T47D (cell line): Measurements from ENCODE around the gene SHPK.

Experiments
- DNase-seq, 2 experiments: peaks; one replicate each; pipeline versions ENCODE4 v3.0.0 to v3.0.0-alpha.2; 2011 to 2012; ENCODE audit warnings: low read depth in 1 of 2, low spot score in 1 of 2
- JUND ChIP-seq: IDR thresholded peaks from 2 replicates; pipeline ENCODE4 v1.6.1; 2012; ENCODE audit warnings: low read depth
- in situ Hi-C: cut with HindIII; loops from 2 replicates; pipeline ENCODE4 v1.10.0; 2016; ENCODE audit warnings: low sequenced_read_pairs, low pct_unique_long_range_greater_than_20kb

SHPK gene

GRCh38 chr17:3610523-3610922 is 25.5 kb downstream of the SHPK start:
- DNase-seq: no peak
- in situ Hi-C loops: no loop called here
- TF ChIP-seq JUND: no peak

- TF ChIP-seq JUND: no peak
- DNase-seq: no peak
- in situ Hi-C loops: no loop called here
Observed at GRCh38 chr17:3609689-3610088, 26.4 kb downstream of the SHPK start.

GRCh38 chr17:3603870-3604259 is 32.2 kb downstream of the SHPK start:
- in situ Hi-C loops: no loop called here
- no peak for DNase-seq
- no peak for TF ChIP-seq JUND

GRCh38 chr17:3603119-3603869 is 32.8 kb downstream of the SHPK start:
- DNase-seq: peak in 1 of 2 experiments; percentile 7
- in situ Hi-C loops: no loop called here
- no peak for TF ChIP-seq JUND

- in situ Hi-C loops: no loop called here
- TF ChIP-seq JUND: no peak
- peak in 1 of 2 experiments; percentile 35 for DNase-seq
Observed at GRCh38 chr17:3602499-3602898, 33.6 kb downstream of the SHPK start.

- no peak for TF ChIP-seq JUND
- DNase-seq: no peak
- in situ Hi-C loops: no loop called here
Observed at GRCh38 chr17:3600529-3601205, 35.4 kb downstream of the SHPK start.

- in situ Hi-C loops: no loop called here
- DNase-seq: no peak
- TF ChIP-seq JUND: no peak
Observed at GRCh38 chr17:3598078-3598477, 38.0 kb downstream of the SHPK start.

GRCh38 chr17:3596804-3597464 is 39.1 kb downstream of the SHPK start:
- in situ Hi-C loops: no loop called here
- no peak for DNase-seq
- no peak for TF ChIP-seq JUND

GRCh38 chr17:3594976-3595375 is 41.1 kb downstream of the SHPK start:
- no peak for TF ChIP-seq JUND
- in situ Hi-C loops: no loop called here
- no peak for DNase-seq

GRCh38 chr17:3594051-3594800 is 41.8 kb downstream of the SHPK start:
- no peak for TF ChIP-seq JUND
- in situ Hi-C loops: no loop called here
- no peak for DNase-seq

GRCh38 chr17:3593384-3593783 is 42.7 kb downstream of the SHPK start:
- no peak for DNase-seq
- TF ChIP-seq JUND: no peak
- in situ Hi-C loops: no loop called here

GRCh38 chr17:3592216-3592860 is 43.7 kb downstream of the SHPK start:
- no peak for DNase-seq
- in situ Hi-C loops: no loop called here
- no peak for TF ChIP-seq JUND
